ENCODE measurements around the gene CNTN5.
"Not testable (repeated sequence)": the region's sequence is repeated elsewhere in the genome, so short reads cannot be mapped to it uniquely, and the experiment has no call there.

Gene CNTN5

GRCh38 chr11:99279266-99279665 is 258.5 kb downstream of the CNTN5 start:
- DNase-seq: no peak

GRCh38 chr11:99281331-99281730 is 260.6 kb downstream of the CNTN5 start:
- no peak for DNase-seq

- DNase-seq: not testable (repeated sequence)
Observed at GRCh38 chr11:99297925-99298324, 277.2 kb downstream of the CNTN5 start.

GRCh38 chr11:99307510-99308088 is 286.9 kb downstream of the CNTN5 start:
- DNase-seq: no peak

- DNase-seq: no peak
Observed at GRCh38 chr11:99311870-99312269, 291.1 kb downstream of the CNTN5 start.

- DNase-seq: no peak
Observed at GRCh38 chr11:99316776-99317520, 296.2 kb downstream of the CNTN5 start.

GRCh38 chr11:99320769-99321290 is 300.1 kb downstream of the CNTN5 start:
- DNase-seq: no peak

GRCh38 chr11:99325847-99326246 is 305.1 kb downstream of the CNTN5 start:
- no peak for DNase-seq

GRCh38 chr11:99327066-99327465 is 306.3 kb downstream of the CNTN5 start:
- DNase-seq: no peak

GRCh38 chr11:99327527-99327926 is 306.8 kb downstream of the CNTN5 start:
- no peak for DNase-seq

- DNase-seq: no peak
Observed at GRCh38 chr11:99333621-99334020, 312.9 kb downstream of the CNTN5 start.

- no peak for DNase-seq
Observed at GRCh38 chr11:99343117-99343516, 322.4 kb downstream of the CNTN5 start.

GRCh38 chr11:99349151-99349673 is 328.5 kb downstream of the CNTN5 start:
- no peak for DNase-seq

- DNase-seq: no peak
Observed at GRCh38 chr11:99351624-99352023, 330.9 kb downstream of the CNTN5 start.

GRCh38 chr11:99352642-99353041 is 331.9 kb downstream of the CNTN5 start:
- no peak for DNase-seq

- no peak for DNase-seq
Observed at GRCh38 chr11:99366546-99366945, 345.8 kb downstream of the CNTN5 start.

- no peak for DNase-seq
Observed at GRCh38 chr11:99368583-99368982, 347.8 kb downstream of the CNTN5 start.

- DNase-seq: no peak
Observed at GRCh38 chr11:99370549-99371216, 349.9 kb downstream of the CNTN5 start.

GRCh38 chr11:99371257-99371656 is 350.5 kb downstream of the CNTN5 start:
- DNase-seq: no peak

- no peak for DNase-seq
Observed at GRCh38 chr11:99376463-99376862, 355.7 kb downstream of the CNTN5 start.

- DNase-seq: no peak
Observed at GRCh38 chr11:99383648-99384245, 363.0 kb downstream of the CNTN5 start.

GRCh38 chr11:99391245-99391644 is 370.5 kb downstream of the CNTN5 start:
- DNase-seq: no peak

- DNase-seq: no peak
Observed at GRCh38 chr11:99406345-99406744, 385.6 kb downstream of the CNTN5 start.

All from CD4-positive, alpha-beta T cell treated with Interleukin-6 for 4 hours (primary cell).